H9 (cell line): ENCODE data around the gene SYT7. TPM values are rescaled to one million over a fixed set of nuclear protein-coding genes. Genes with fewer than 3 reads are reported as not detected.

Source experiments
- DNase-seq: peaks from one replicate; pipeline ENCODE4 v3.0.0-alpha.2; 2017
- H2AFZ ChIP-seq: one replicate; pipeline ENCODE4 v1.6.1; 2013; ENCODE audit warnings: mild to moderate bottlenecking, low read length, control low read depth, moderate library complexity
- H2AK5ac ChIP-seq: 2 replicates; pipeline ENCODE4 v1.6.1; 2013; ENCODE audit warnings: low read length, control low read depth, mixed read lengths; ENCODE audit not compliant: insufficient read length
- H2BK120ac ChIP-seq: one replicate; pipeline ENCODE4 v1.6.1; 2013; ENCODE audit warnings: low read depth, mild to moderate bottlenecking, low read length, control low read depth, inconsistent platforms; ENCODE audit not compliant: poor library complexity, severe bottlenecking
- H2BK12ac ChIP-seq: 2 replicates; pipeline ENCODE4 v1.6.1; 2013; ENCODE audit warnings: low read length, control low read depth, mixed read lengths, low read depth; ENCODE audit not compliant: insufficient read length
- H2BK15ac ChIP-seq: 2 replicates; pipeline ENCODE4 v1.6.1; 2013; ENCODE audit warnings: low read depth, low read length, control low read depth
- H2BK20ac ChIP-seq: one replicate; pipeline ENCODE4 v1.6.1; 2013; ENCODE audit warnings: low read depth, mild to moderate bottlenecking, low read length, control low read depth, inconsistent platforms; ENCODE audit not compliant: poor library complexity, severe bottlenecking
- H2BK5ac ChIP-seq: 2 replicates; pipeline ENCODE4 v1.6.1; 2013; ENCODE audit warnings: low read length, control low read depth, mixed read lengths; ENCODE audit not compliant: insufficient read length
- H3K14ac ChIP-seq: 2 replicates; pipeline ENCODE4 v1.6.1; 2013; ENCODE audit warnings: low read length, control low read depth; ENCODE audit not compliant: insufficient read depth
- H3K18ac ChIP-seq: 2 replicates; pipeline ENCODE4 v1.6.1; 2013; ENCODE audit warnings: low read depth, mild to moderate bottlenecking, mixed read lengths, low read length, control low read depth; ENCODE audit not compliant: insufficient read length
- H3K23ac ChIP-seq: 2 replicates; pipeline ENCODE4 v1.6.1; 2013; ENCODE audit warnings: low read length, control low read depth, mixed read lengths, low read depth; ENCODE audit not compliant: insufficient read length
- H3K23me2 ChIP-seq: 2 replicates; pipeline ENCODE4 v1.6.1; 2013; ENCODE audit warnings: low read depth, mild to moderate bottlenecking, mixed read lengths, low read length, control low read depth; ENCODE audit not compliant: insufficient read length, poor library complexity, severe bottlenecking
- H3K27ac ChIP-seq: 2 replicates; pipeline ENCODE4 v1.5.1; 2013; ENCODE audit warnings: low read length, control low read depth, mixed read lengths, low read depth; ENCODE audit not compliant: insufficient read length
- H3K27me3 ChIP-seq: 2 replicates; pipeline ENCODE4 v1.6.1; 2013; ENCODE audit warnings: low read length, control low read depth, inconsistent platforms; ENCODE audit not compliant: insufficient read depth
- H3K4ac ChIP-seq: 2 replicates; pipeline ENCODE4 v1.6.1; 2013; ENCODE audit warnings: low read depth, mild to moderate bottlenecking, control low read depth, inconsistent platforms, low read length, moderate library complexity
- H3K4me1 ChIP-seq: 2 replicates; pipeline ENCODE4 v1.6.1; 2013; ENCODE audit warnings: low read length, control low read depth, inconsistent platforms; ENCODE audit not compliant: insufficient read depth
- H3K4me2 ChIP-seq: 2 replicates; pipeline ENCODE4 v1.6.1; 2013; ENCODE audit warnings: low read length, control low read depth, mixed read lengths; ENCODE audit not compliant: insufficient read length, insufficient read depth
- H3K56ac ChIP-seq: 2 replicates; pipeline ENCODE4 v1.6.1; 2013; ENCODE audit warnings: low read depth, mild to moderate bottlenecking, mixed read lengths, low read length, control low read depth; ENCODE audit not compliant: insufficient read length
- H3K79me1 ChIP-seq: 2 replicates; pipeline ENCODE4 v1.6.1; 2013; ENCODE audit warnings: low read depth, mild to moderate bottlenecking, moderate library complexity, low read length, control low read depth, inconsistent platforms; ENCODE audit not compliant: insufficient read depth, poor library complexity, severe bottlenecking
- H3K79me2 ChIP-seq: 2 replicates; pipeline ENCODE4 v1.6.1; 2013; ENCODE audit warnings: low read length, control low read depth, inconsistent platforms; ENCODE audit not compliant: insufficient read depth
- H3K9ac ChIP-seq: 2 replicates; pipeline ENCODE4 v1.6.1; 2013; ENCODE audit warnings: low read length, control low read depth, mixed read lengths; ENCODE audit not compliant: insufficient read length; ENCODE audit errors: extremely low read depth
- H3K9me3 ChIP-seq: one replicate; pipeline ENCODE4 v1.6.1; 2013; ENCODE audit warnings: low read depth, low read length, inconsistent platforms; ENCODE audit not compliant: control insufficient read depth
- H3T11ph ChIP-seq: one replicate; pipeline ENCODE4 v1.6.1; 2013; ENCODE audit warnings: mild to moderate bottlenecking, low read length, control low read depth, inconsistent platforms
- H4K20me1 ChIP-seq: one replicate; pipeline ENCODE4 v1.6.1; 2013; ENCODE audit not compliant: control insufficient read depth, insufficient read length, insufficient read depth
- H4K5ac ChIP-seq: 2 replicates; pipeline ENCODE4 v1.6.1; 2013; ENCODE audit warnings: low read depth, mild to moderate bottlenecking, mixed read lengths, low read length, control low read depth; ENCODE audit not compliant: insufficient read length
- H4K8ac ChIP-seq: replicated peaks from 2 replicates; pipeline ENCODE4 v1.6.1; 2013; ENCODE audit warnings: low read length, control low read depth, mixed read lengths, low read depth; ENCODE audit not compliant: insufficient read length
- H4K91ac ChIP-seq: 2 replicates; pipeline ENCODE4 v1.6.1; 2013; ENCODE audit warnings: low read depth, mild to moderate bottlenecking, moderate library complexity, mixed read lengths, low read length, control low read depth; ENCODE audit not compliant: insufficient read length
- H3K27ac Mint-ChIP-seq, 3 experiments: 2 replicates in 2 of 3; 3 replicates in 1 of 3; pipeline ENCODE4 v1.8.0; 2020 to 2021; ENCODE audit warnings: mixed read lengths in 3 of 3, mild to moderate bottlenecking in 1 of 3, moderate library complexity in 1 of 3
- H3K27me3 Mint-ChIP-seq: 2 replicates; pipeline ENCODE4 v1.8.0; 2021; ENCODE audit warnings: low read depth, mild to moderate bottlenecking, moderate library complexity, mixed read lengths
- H3K36me3 Mint-ChIP-seq, 3 experiments: 2 replicates in 2 of 3; 3 replicates in 1 of 3; pipeline ENCODE4 v1.8.0; 2020 to 2021; ENCODE audit warnings: low read depth in 3 of 3, mixed read lengths in 3 of 3; ENCODE audit not compliant: insufficient read depth in 1 of 3
- H3K4me1 Mint-ChIP-seq, 2 experiments: 2 replicates each; pipeline ENCODE4 v1.8.0; 2020; ENCODE audit warnings: mixed read lengths in 2 of 2
- H3K4me3 Mint-ChIP-seq, 2 experiments: 2 replicates in 1 of 2; 3 replicates in 1 of 2; pipeline ENCODE4 v1.8.0; 2020 to 2021; ENCODE audit warnings: mild to moderate bottlenecking in 2 of 2, mixed read lengths in 2 of 2, moderate library complexity in 1 of 2
- H3K9me3 Mint-ChIP-seq, 2 experiments: 2 replicates in 1 of 2; 3 replicates in 1 of 2; pipeline ENCODE4 v1.8.0; 2020; ENCODE audit warnings: mild to moderate bottlenecking in 2 of 2, mixed read lengths in 2 of 2, moderate library complexity in 1 of 2
- WGBS: extraction: QIAGEN DNeasy Blood & Tissue Kit; methylation state at CpG from one replicate; pipeline ENCODE4 v1.1.7; 2013; ENCODE audit warnings: missing lambda C conversion rate, low lambda C conversion rate, mixed read lengths; ENCODE audit not compliant: insufficient read length; ENCODE audit errors: extremely low coverage; 5-methylcytosine and 5-hydroxymethylcytosine counted together
- total RNA-seq: library from RNA; stranded (reverse); gene quantifications from 2 replicates; pipeline ENCODE4 v1.2.1, GENCODE V29; 2021
- TF ChIP-seq, protein P1 (sequence below): fragments of 200-600 bp; sonication (generic); conservative IDR thresholded peaks from 3 replicates; pipeline ENCODE4 v1.8.0; 2021; ENCODE audit warnings: antibody characterized with exemption, mild to moderate bottlenecking

The SYT7 gene
- total RNA-seq, 1 experiment from 2014 or later: 8.8 TPM

DNA sequence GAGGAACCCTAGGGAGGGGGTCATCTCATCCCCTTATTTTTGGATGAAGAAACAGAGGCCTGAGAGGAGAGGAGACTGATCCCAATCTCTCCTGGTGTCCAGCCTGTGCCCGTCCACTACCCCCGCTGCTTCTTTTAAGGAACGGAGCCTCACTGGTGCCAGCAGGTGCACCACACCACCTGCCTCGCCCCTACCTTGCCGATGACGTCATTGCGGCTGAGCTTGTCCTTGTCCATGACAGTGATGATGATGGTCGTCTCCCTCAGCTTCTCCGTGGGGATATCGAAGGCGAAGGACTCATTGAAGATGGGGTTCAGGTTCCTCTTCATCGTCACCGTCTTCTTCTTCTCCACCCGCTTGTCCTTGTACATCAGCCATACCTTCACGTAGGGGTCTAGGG is 58.0 kb downstream of the SYT7 start:
- no peak overlapping the region for H3K27ac ChIP-seq
- H3K4me2 ChIP-seq: no peak overlapping the region
- no peak overlapping the region for H3K56ac ChIP-seq
- no peak overlapping the region for H4K8ac ChIP-seq
- H3K27me3 ChIP-seq: no peaks in the 10 kb centered on the region
- H2AFZ ChIP-seq: no peak overlapping the region
- H4K20me1 ChIP-seq: no peaks in the 10 kb centered on the region
- H3K18ac ChIP-seq: no peak overlapping the region
- TF ChIP-seq, protein P1, sequence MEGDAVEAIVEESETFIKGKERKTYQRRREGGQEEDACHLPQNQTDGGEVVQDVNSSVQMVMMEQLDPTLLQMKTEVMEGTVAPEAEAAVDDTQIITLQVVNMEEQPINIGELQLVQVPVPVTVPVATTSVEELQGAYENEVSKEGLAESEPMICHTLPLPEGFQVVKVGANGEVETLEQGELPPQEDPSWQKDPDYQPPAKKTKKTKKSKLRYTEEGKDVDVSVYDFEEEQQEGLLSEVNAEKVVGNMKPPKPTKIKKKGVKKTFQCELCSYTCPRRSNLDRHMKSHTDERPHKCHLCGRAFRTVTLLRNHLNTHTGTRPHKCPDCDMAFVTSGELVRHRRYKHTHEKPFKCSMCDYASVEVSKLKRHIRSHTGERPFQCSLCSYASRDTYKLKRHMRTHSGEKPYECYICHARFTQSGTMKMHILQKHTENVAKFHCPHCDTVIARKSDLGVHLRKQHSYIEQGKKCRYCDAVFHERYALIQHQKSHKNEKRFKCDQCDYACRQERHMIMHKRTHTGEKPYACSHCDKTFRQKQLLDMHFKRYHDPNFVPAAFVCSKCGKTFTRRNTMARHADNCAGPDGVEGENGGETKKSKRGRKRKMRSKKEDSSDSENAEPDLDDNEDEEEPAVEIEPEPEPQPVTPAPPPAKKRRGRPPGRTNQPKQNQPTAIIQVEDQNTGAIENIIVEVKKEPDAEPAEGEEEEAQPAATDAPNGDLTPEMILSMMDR: no peak
- Mint-ChIP-seq H3K36me3 (peaks cover 0 to 11% (median 0%) of the 10 kb centered on the region in 3 experiments; a peak in 2 of 7 replicates), H3K4me3 (no peak overlapping the region), H3K27ac (no peak overlapping the region; a peak in 1 of 7 replicates), H3K4me1 (peaks cover 4% of the 10 kb centered on the region in 2 experiments; a peak in 2 of 4 replicates), H3K9me3 (no peaks in the 10 kb centered on the region), H3K27me3 (peaks cover 8% of the 10 kb centered on the region)
- no peak overlapping the region for H2BK5ac ChIP-seq
- H4K91ac ChIP-seq: no peak overlapping the region
- H2AK5ac ChIP-seq: no peak overlapping the region
- H3K14ac ChIP-seq: no peak overlapping the region; the same call in 1 of the 2 replicates
- WGBS: no CpG with 5 or more reads among the region's 15 CpGs
- H3K4me1 ChIP-seq: no peaks in the 10 kb centered on the region; the same call in 1 of the 2 replicates
- no peaks in the 10 kb centered on the region for H3K79me2 ChIP-seq
- no peaks in the 10 kb centered on the region for H3K23me2 ChIP-seq
- H2BK20ac ChIP-seq: no peak overlapping the region
- no peak overlapping the region for H4K5ac ChIP-seq
- H3K79me1 ChIP-seq: no peaks in the 10 kb centered on the region
- no peak overlapping the region for H3K9ac ChIP-seq
- H2BK15ac ChIP-seq: no peak overlapping the region
- no peak overlapping the region for H2BK120ac ChIP-seq
- H3K23ac ChIP-seq: no peak overlapping the region
- no peak overlapping the region for H3T11ph ChIP-seq
- no peak overlapping the region for H3K4ac ChIP-seq
- H2BK12ac ChIP-seq: no peak overlapping the region
- H3K9me3 ChIP-seq: no peaks in the 10 kb centered on the region
- no peak for DNase-seq
